MCF 10A (cell line): ENCODE results near the gene CALD1. TPM values are rescaled to one million over a fixed set of nuclear protein-coding genes. Genes with fewer than 3 reads are reported as not detected.

Source experiments
- BruUV-seq: library from RNA; stranded (reverse); fragments of 400-500 nt; replicated peaks from 2 replicates; lab custom pipeline; 2021; lab: Mats Ljungman, UMichigan
- CTCF ChIA-PET: fragments of 300-600 bp; sonication (Branson Sonifier 250); formaldehyde crosslinking; extraction: SDS; loops from one replicate; lab custom pipeline; 2021; ENCODE audit warnings: antibody characterized with exemption, inconsistent platforms; lab: Yijun Ruan, JAX
- POLR2A ChIA-PET: fragments of 300-600, 350-650 bp; sonication (Branson Sonifier 250); formaldehyde crosslinking; extraction: SDS; loops from one replicate; lab custom pipeline; 2020; ENCODE audit warnings: antibody characterized with exemption, inconsistent platforms; lab: Yijun Ruan, JAX
- DNase-seq: peaks from one replicate; pipeline ENCODE4 v3.0.0-alpha.2; 2018; ENCODE audit not compliant: unreplicated experiment
- H3K27ac Mint-ChIP-seq: one replicate; pipeline ENCODE4 v1.8.0; 2022; ENCODE audit warnings: mild to moderate bottlenecking, low read depth, mixed read lengths; ENCODE audit not compliant: unreplicated experiment
- H3K27me3 Mint-ChIP-seq: one replicate; pipeline ENCODE4 v1.8.0; 2022; ENCODE audit warnings: mixed read lengths; ENCODE audit not compliant: insufficient read depth, unreplicated experiment
- H3K36me3 Mint-ChIP-seq: one replicate; pipeline ENCODE4 v1.8.0; 2022; ENCODE audit warnings: mild to moderate bottlenecking, moderate library complexity, mixed read lengths; ENCODE audit not compliant: insufficient read depth, unreplicated experiment
- H3K4me1 Mint-ChIP-seq: one replicate; pipeline ENCODE4 v1.8.0; 2022; ENCODE audit warnings: mixed read lengths; ENCODE audit not compliant: insufficient read depth, unreplicated experiment
- H3K4me3 Mint-ChIP-seq: one replicate; pipeline ENCODE4 v1.8.0; 2022; ENCODE audit warnings: mild to moderate bottlenecking, moderate library complexity, mixed read lengths; ENCODE audit not compliant: unreplicated experiment
- H3K9me3 Mint-ChIP-seq: one replicate; pipeline ENCODE4 v1.8.0; 2022; ENCODE audit warnings: mixed read lengths; ENCODE audit not compliant: unreplicated experiment
- CTCF ChIP-seq: fragments of 200-600 bp; IDR thresholded peaks from one replicate; pipeline ENCODE4 v1.8.0; 2022; ENCODE audit warnings: antibody characterized with exemption, mild to moderate bottlenecking; ENCODE audit not compliant: unreplicated experiment
- intact Hi-C: fragments of 100-400 bp; cut with micrococcal nuclease; formaldehyde crosslinking; loops from 2 replicates; pipeline ENCODE4 v1.14.1; 2022
- total RNA-seq: library from RNA; stranded (reverse); gene quantifications from 2 replicates; pipeline ENCODE4 v1.2.3, GENCODE V29; 2022

CALD1 gene
- total RNA-seq, 1 experiment from 2014 or later = 183 TPM

- H3K4me3 Mint-ChIP-seq = no peak overlapping the region
- no peaks in the 10 kb centered on the region for H3K9me3 Mint-ChIP-seq
- CTCF ChIA-PET = interaction anchor here (1.0 to 6.8 kb wide), 6 partner anchors 8 to 300 kb away, joined by 3 to 96 read pairs (median 6); partner anchors contain the start of gene BPGM
- H3K27ac Mint-ChIP-seq = no peak overlapping the region
- peaks cover 67% of the 10 kb centered on the region for H3K36me3 Mint-ChIP-seq
- intact Hi-C loops = loop anchor here (2.0 to 10.0 kb wide), 2 partner anchors 255 to 511 kb away; no protein-coding TSS in a partner anchor
- POLR2A ChIA-PET = interaction anchor here (0.6 to 1.0 kb wide), 5 partner anchors 11 to 300 kb away, joined by 3 to 6 read pairs (median 3); partner anchors contain the start of genes BPGM and CYREN
- DNase-seq = no peak
- no TSS peak for BruUV-seq
- peaks cover 7% of the 10 kb centered on the region for H3K4me1 Mint-ChIP-seq
- no peak for TF ChIP-seq CTCF
- no peaks in the 10 kb centered on the region for H3K27me3 Mint-ChIP-seq
Observed at GRCh38 chr7:134945691-134946090, 166.3 kb downstream of the CALD1 start.

GRCh38 chr7:134946260-134946659 is 166.8 kb downstream of the CALD1 start:
- Mint-ChIP-seq H3K27ac (no peak overlapping the region), H3K4me3 (no peak overlapping the region), H3K9me3 (no peaks in the 10 kb centered on the region), H3K27me3 (no peaks in the 10 kb centered on the region), H3K4me1 (peaks cover 7% of the 10 kb centered on the region), H3K36me3 (peaks cover 67% of the 10 kb centered on the region)
- POLR2A ChIA-PET = interaction anchor here (1.0 kb wide), 1 partner anchor 300 kb away, joined by 3 read pairs; the partner anchor contains the start of gene BPGM
- CTCF ChIA-PET = interaction anchor here (0.6 to 1.1 kb wide), 3 partner anchors 9 to 1402 kb away, joined by 3 to 4 read pairs (median 3); no protein-coding TSS in a partner anchor
- no TSS peak for BruUV-seq
- TF ChIP-seq CTCF = no peak
- peak; percentile 12 for DNase-seq
- intact Hi-C loops = loop anchor here (10.0 kb wide), 1 partner anchor 511 kb away; no protein-coding TSS in a partner anchor

GRCh38 chr7:134947329-134947728 is 167.9 kb downstream of the CALD1 start:
- no peak overlapping the region for H3K4me3 Mint-ChIP-seq
- H3K9me3 Mint-ChIP-seq = no peaks in the 10 kb centered on the region
- no peak for TF ChIP-seq CTCF
- intact Hi-C loops = loop anchor here (10.0 kb wide), 1 partner anchor 513 kb away; no protein-coding TSS in a partner anchor
- H3K27me3 Mint-ChIP-seq = no peaks in the 10 kb centered on the region
- peaks cover 69% of the 10 kb centered on the region for H3K36me3 Mint-ChIP-seq
- no peak for DNase-seq
- H3K4me1 Mint-ChIP-seq = peaks cover 7% of the 10 kb centered on the region
- BruUV-seq = no TSS peak
- H3K27ac Mint-ChIP-seq = no peak overlapping the region
- CTCF ChIA-PET = interaction anchor here (0.7 to 2.2 kb wide), 3 partner anchors 223 to 258 kb away, joined by 4 to 7 read pairs (median 7); no protein-coding TSS in a partner anchor
- POLR2A ChIA-PET = interaction anchor here (0.6 to 1.6 kb wide), 3 partner anchors 56 to 131 kb away, joined by 3 to 5 read pairs (median 4); no protein-coding TSS in a partner anchor

- intact Hi-C loops = loop anchor here (10.0 kb wide), 1 partner anchor 513 kb away; no protein-coding TSS in a partner anchor
- peaks cover 7% of the 10 kb centered on the region for H3K4me1 Mint-ChIP-seq
- no peak overlapping the region for H3K27ac Mint-ChIP-seq
- ChIA-PET POLR2A (interaction anchor here (0.6 to 1.6 kb wide), 5 partner anchors 57 to 292 kb away, joined by 3 to 7 read pairs (median 4); no protein-coding TSS in a partner anchor), CTCF (interaction anchor here (0.6 to 2.2 kb wide), 5 partner anchors 38 to 260 kb away, joined by 4 to 7 read pairs (median 5); partner anchors contain the start of gene AGBL3)
- no peak for DNase-seq
- peaks cover 69% of the 10 kb centered on the region for H3K36me3 Mint-ChIP-seq
- no peaks in the 10 kb centered on the region for H3K9me3 Mint-ChIP-seq
- no peak overlapping the region for H3K4me3 Mint-ChIP-seq
- H3K27me3 Mint-ChIP-seq = no peaks in the 10 kb centered on the region
- no TSS peak for BruUV-seq
- no peak for TF ChIP-seq CTCF
Observed at GRCh38 chr7:134947831-134948230, 168.4 kb downstream of the CALD1 start.
